HepG2 (cell line): ENCODE results near the gene ANO1. TPM values are rescaled to one million over a fixed set of nuclear protein-coding genes. Genes with fewer than 3 reads are reported as not detected.

Experiments
- CENPX ChIP-seq: sonication (generic); formaldehyde crosslinking; IDR thresholded peaks from 2 replicates; pipeline ENCODE4 v1.9.0; 2021; ENCODE audit warnings: mild to moderate bottlenecking, missing genetic modification reagents, moderate library complexity
- PRDM10 ChIP-seq: sonication (generic); formaldehyde crosslinking; IDR thresholded peaks from 2 replicates; pipeline ENCODE4 v1.4.0; 2020; ENCODE audit warnings: low read depth, missing genetic modification reagents
- ZHX1 ChIP-seq: sonication (generic); formaldehyde crosslinking; IDR thresholded peaks from 2 replicates; pipeline ENCODE4 v1.8.1; 2022; ENCODE audit warnings: low read depth, mild to moderate bottlenecking, missing genetic modification reagents
- ZNF121 ChIP-seq: sonication (generic); formaldehyde crosslinking; IDR thresholded peaks from 2 replicates; pipeline ENCODE4 v1.5.0; 2020; ENCODE audit warnings: mild to moderate bottlenecking, missing genetic modification reagents
- ZNF20 ChIP-seq: sonication (generic); formaldehyde crosslinking; IDR thresholded peaks from 2 replicates; pipeline ENCODE4 v1.4.0; 2020; ENCODE audit warnings: mild to moderate bottlenecking, moderate library complexity, missing genetic modification reagents
- ZNF710 ChIP-seq: sonication (generic); formaldehyde crosslinking; IDR thresholded peaks from 2 replicates; pipeline ENCODE4 v1.5.0; 2020; ENCODE audit warnings: mild to moderate bottlenecking, missing genetic modification reagents, borderline replicate concordance
- polyA plus RNA-seq, 8 experiments: library from polyadenylated mRNA; depleted of rRNA in 3 of 8; stranded (reverse) in 7 of 8; unstranded in 1 of 8; fragments of >200 nt; fragmentation: Illumina TruSeq in 4 of 8; extraction: Trizol in 4 of 8; gene quantifications; 2 replicates each; pipeline versions ENCODE4 v1.2.1 to v1.2.3, GENCODE V29; 2011 to 2016; ENCODE audit warnings: low read depth in 4 of 8, missing spikeins in 1 of 8, mixed read lengths in 1 of 8; ENCODE audit not compliant: insufficient read depth in 1 of 8
- total RNA-seq, 5 experiments: library from RNA; depleted of rRNA; stranded (reverse); fragments of >200 nt; fragmentation: Illumina TruSeq; extraction: Trizol; gene quantifications; 2 replicates each; pipeline ENCODE4 v1.2.3, GENCODE V29; 2016; ENCODE audit warnings: low read depth in 1 of 5

ANO1 gene
- total and polyA plus RNA-seq, 2 of the 13 experiments (the other 11 are each of a cell fraction or from before 2014, with no cell fraction given): not detected

GRCh38 chr11:70141486-70142220 is 63.5 kb downstream of the ANO1 start (continued):
- TF ChIP-seq ZHX1: no peak
- TF ChIP-seq PRDM10 (CRISPR knock-in tag): no peak
- no peak for TF ChIP-seq ZNF710 (CRISPR knock-in tag)
- no peak for TF ChIP-seq CENPX (CRISPR knock-in tag)
- no peak for TF ChIP-seq ZNF20 (CRISPR knock-in tag)
- TF ChIP-seq ZNF121: no peak
